Mesenchymal stem cell (in vitro differentiated cells and primary cell): ENCODE data around the gene MPZL2.

Experiments
- DNase-seq: peaks from one replicate; pipeline ENCODE4 v3.0.0-alpha.2; 2013
- H2AFZ ChIP-seq: one replicate; pipeline ENCODE4 v1.6.1; 2013; ENCODE audit warnings: low read depth, mild to moderate bottlenecking, control low read depth, inconsistent platforms, low read length, moderate library complexity
- H2AK5ac ChIP-seq: 2 replicates; pipeline ENCODE4 v1.6.1; 2013; ENCODE audit warnings: low read length, moderate library complexity, mild to moderate bottlenecking, inconsistent platforms; ENCODE audit not compliant: severe bottlenecking
- H2BK120ac ChIP-seq: one replicate; pipeline ENCODE4 v1.6.1; 2013; ENCODE audit warnings: low read depth, mild to moderate bottlenecking, inconsistent platforms, low read length, moderate library complexity
- H2BK12ac ChIP-seq, 2 experiments: one replicate each; pipeline ENCODE4 v1.6.1; 2013; ENCODE audit warnings: inconsistent platforms in 2 of 2, low read length in 2 of 2, mild to moderate bottlenecking in 2 of 2, moderate library complexity in 2 of 2, control low read depth in 1 of 2
- H2BK15ac ChIP-seq: one replicate; pipeline ENCODE4 v1.6.1; 2013; ENCODE audit warnings: mild to moderate bottlenecking, low read depth, inconsistent platforms; ENCODE audit not compliant: poor library complexity, severe bottlenecking
- H2BK5ac ChIP-seq: 2 replicates; pipeline ENCODE4 v1.6.1; 2013; ENCODE audit warnings: low read depth, mild to moderate bottlenecking, low read length, control low read depth, inconsistent platforms; ENCODE audit not compliant: poor library complexity, severe bottlenecking
- H3K14ac ChIP-seq, 2 experiments: one replicate each; pipeline ENCODE4 v1.6.1; 2013; ENCODE audit warnings: inconsistent platforms in 2 of 2, low read length in 2 of 2, control low read depth in 1 of 2, mild to moderate bottlenecking in 1 of 2, moderate library complexity in 1 of 2
- H3K18ac ChIP-seq, 2 experiments: one replicate each; pipeline ENCODE4 v1.6.1; 2013; ENCODE audit warnings: inconsistent platforms in 2 of 2, low read length in 2 of 2, control low read depth in 1 of 2, low read depth in 1 of 2, mild to moderate bottlenecking in 1 of 2
- H3K23ac ChIP-seq, 2 experiments: one replicate each; pipeline ENCODE4 v1.6.1; 2013; ENCODE audit warnings: inconsistent platforms in 2 of 2, low read length in 2 of 2, mild to moderate bottlenecking in 2 of 2, moderate library complexity in 2 of 2, control low read depth in 1 of 2
- H3K27ac ChIP-seq: 2 replicates; pipeline ENCODE4 v1.5.1; 2013; ENCODE audit warnings: mild to moderate bottlenecking, moderate library complexity, low read length, control low read depth, inconsistent platforms; ENCODE audit not compliant: poor library complexity, severe bottlenecking
- H3K27me3 ChIP-seq, 2 experiments: 2 replicates each; pipeline versions ENCODE4 v1.6.1 to v1.7.0; 2013; ENCODE audit warnings: low read length in 2 of 2, mild to moderate bottlenecking in 2 of 2, moderate library complexity in 2 of 2, control low read depth in 1 of 2, inconsistent platforms in 1 of 2; ENCODE audit not compliant: control insufficient read depth in 1 of 2, insufficient read depth in 1 of 2
- H3K36me3 ChIP-seq, 2 experiments: 2 replicates each; pipeline versions ENCODE4 v1.6.1 to v1.7.0; 2013; ENCODE audit warnings: low read length in 2 of 2, control low read depth in 1 of 2, inconsistent platforms in 1 of 2, low read depth in 1 of 2, mild to moderate bottlenecking in 1 of 2; ENCODE audit not compliant: insufficient read depth in 2 of 2, control insufficient read depth in 1 of 2
- H3K4ac ChIP-seq, 2 experiments: one replicate each; pipeline ENCODE4 v1.6.1; 2013; ENCODE audit warnings: inconsistent platforms in 2 of 2, low read length in 2 of 2, mild to moderate bottlenecking in 2 of 2, moderate library complexity in 2 of 2, control low read depth in 1 of 2, low read depth in 1 of 2
- H3K4me1 ChIP-seq: 2 replicates; pipeline ENCODE4 v1.6.1; 2013; ENCODE audit warnings: low read depth, low read length, control low read depth; ENCODE audit not compliant: control insufficient read depth, insufficient read depth
- H3K4me2 ChIP-seq: 2 replicates; pipeline ENCODE4 v1.6.1; 2013; ENCODE audit warnings: low read length, mild to moderate bottlenecking, inconsistent platforms; ENCODE audit not compliant: poor library complexity, severe bottlenecking
- H3K4me3 ChIP-seq, 2 experiments: 2 replicates each; pipeline versions ENCODE4 v1.5.1 to v1.7.0; 2013; ENCODE audit warnings: low read length in 2 of 2, mild to moderate bottlenecking in 2 of 2, control low read depth in 1 of 2, low read depth in 1 of 2; ENCODE audit not compliant: insufficient read depth in 1 of 2
- H3K79me1 ChIP-seq: replicated peaks from 2 replicates; pipeline ENCODE4 v1.6.1; 2013; ENCODE audit warnings: mild to moderate bottlenecking, control low read depth, low read length, inconsistent platforms; ENCODE audit not compliant: poor library complexity, severe bottlenecking
- H3K9ac ChIP-seq: 2 replicates; pipeline ENCODE4 v1.7.0; 2013; ENCODE audit warnings: mild to moderate bottlenecking, low read length, moderate library complexity
- H3K9me3 ChIP-seq: 2 replicates; pipeline ENCODE4 v1.7.0; 2013; ENCODE audit warnings: mild to moderate bottlenecking, low read length; ENCODE audit not compliant: control insufficient read depth
- H4K8ac ChIP-seq: one replicate; pipeline ENCODE4 v1.6.1; 2013; ENCODE audit warnings: inconsistent platforms, mild to moderate bottlenecking, low read length, moderate library complexity
- H4K91ac ChIP-seq: one replicate; pipeline ENCODE4 v1.6.1; 2013; ENCODE audit warnings: mild to moderate bottlenecking, low read length, inconsistent platforms
- WGBS: methylation state at CpG from one replicate; pipeline ENCODE4 v1.1.7; 2013; ENCODE audit warnings: mixed read lengths; 5-methylcytosine and 5-hydroxymethylcytosine counted together

The MPZL2 gene

DNA sequence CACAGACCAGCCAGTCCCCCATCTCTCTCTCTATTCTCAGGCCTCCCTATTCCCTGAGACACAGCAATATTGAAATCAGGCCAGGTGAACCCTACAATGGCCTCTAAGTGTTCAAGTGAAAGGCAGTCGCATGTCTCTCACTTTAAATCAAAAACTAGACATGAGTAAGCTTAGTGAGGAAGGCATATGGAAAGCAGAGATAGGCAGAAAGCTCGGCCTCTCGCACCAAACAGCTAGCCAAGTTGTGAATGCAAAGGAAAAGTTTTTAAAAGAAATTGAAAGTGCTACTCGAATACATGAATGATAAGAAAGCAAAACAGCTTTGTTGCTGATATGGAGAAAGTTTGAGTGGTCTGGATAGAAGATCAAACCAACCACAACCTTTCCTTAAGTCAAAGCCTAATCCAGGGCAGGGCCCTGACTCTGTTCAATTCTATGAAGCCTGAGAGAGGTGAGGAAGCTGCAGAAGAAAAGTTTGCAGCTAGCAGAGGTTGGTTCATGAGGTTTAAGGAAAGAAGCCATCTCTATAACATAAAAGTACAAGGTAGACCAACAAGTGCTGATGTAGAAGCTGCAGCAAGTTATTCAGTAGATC is 19.8 kb upstream of the MPZL2 start:
- H2BK12ac ChIP-seq, result no peak overlapping the region
- H2AFZ ChIP-seq, result no peak overlapping the region
- H3K4me2 ChIP-seq, result no peak overlapping the region
- no peak overlapping the region for H3K14ac ChIP-seq
- H4K91ac ChIP-seq, result no peak overlapping the region
- H3K27ac ChIP-seq, result no peak overlapping the region
- H2BK15ac ChIP-seq, result no peak overlapping the region
- H3K79me1 ChIP-seq, result no peaks in the 10 kb centered on the region
- no peak overlapping the region for H2BK5ac ChIP-seq
- no peak for DNase-seq
- 90% methylated on average over 3 of the region's 4 CpGs for WGBS
- no peak overlapping the region for H3K23ac ChIP-seq
- no peak overlapping the region for H2AK5ac ChIP-seq
- no peak overlapping the region for H2BK120ac ChIP-seq
- no peaks in the 10 kb centered on the region for H3K9me3 ChIP-seq
- no peak overlapping the region for H3K18ac ChIP-seq
- H3K9ac ChIP-seq, result no peak overlapping the region
- H3K4me1 ChIP-seq, result no peaks in the 10 kb centered on the region
- no peak overlapping the region for H3K4me3 ChIP-seq
- H3K36me3 ChIP-seq, result no peaks in the 10 kb centered on the region
- no peak overlapping the region for H3K4ac ChIP-seq
- no peak overlapping the region for H4K8ac ChIP-seq
- peaks cover 6 to 8% of the 10 kb centered on the region in 2 experiments for H3K27me3 ChIP-seq

DNA sequence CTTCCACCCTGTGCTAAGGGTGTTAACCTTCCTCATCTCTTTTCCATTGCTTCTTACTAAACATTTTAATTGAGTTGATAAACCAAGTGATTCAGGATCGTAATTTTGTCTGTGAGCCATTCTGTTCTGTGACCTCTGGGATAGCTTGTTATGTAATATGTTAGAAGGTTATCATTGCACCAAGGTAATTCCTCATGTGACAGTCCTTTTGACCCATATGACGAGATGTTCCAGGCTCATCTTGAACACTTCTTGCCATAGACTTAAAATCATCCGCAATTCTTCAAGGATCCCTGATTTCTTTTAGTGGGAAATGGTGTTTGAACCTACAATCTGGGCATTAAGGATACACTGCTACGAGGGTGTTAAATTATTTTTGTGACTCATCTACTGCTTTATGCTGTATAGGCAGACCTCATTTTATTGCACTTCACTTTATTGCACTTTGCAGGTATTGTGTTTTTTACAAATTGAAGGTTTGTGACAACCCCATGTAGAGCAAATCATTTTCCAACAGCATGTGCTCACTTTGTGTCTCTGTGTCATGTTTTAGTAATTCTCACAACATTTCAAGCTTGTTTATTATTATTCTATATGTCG is 19.0 kb upstream of the MPZL2 start:
- 83% methylated on average over 2 of the region's 5 CpGs for WGBS
- H2BK5ac ChIP-seq, result no peak overlapping the region
- H2BK15ac ChIP-seq, result no peak overlapping the region
- H3K79me1 ChIP-seq, result no peaks in the 10 kb centered on the region
- no peak overlapping the region for H3K4me3 ChIP-seq
- H3K4me1 ChIP-seq, result no peaks in the 10 kb centered on the region
- H4K91ac ChIP-seq, result no peak overlapping the region
- no peak overlapping the region for H2BK12ac ChIP-seq
- no peak overlapping the region for H3K27ac ChIP-seq
- H2AFZ ChIP-seq, result no peak overlapping the region
- H3K4me2 ChIP-seq, result no peak overlapping the region
- H3K9me3 ChIP-seq, result no peaks in the 10 kb centered on the region
- no peak overlapping the region for H3K23ac ChIP-seq
- no peak overlapping the region for H2BK120ac ChIP-seq
- H3K9ac ChIP-seq, result no peak overlapping the region
- no peaks in the 10 kb centered on the region for H3K36me3 ChIP-seq
- H3K27me3 ChIP-seq, result peaks cover 6 to 8% of the 10 kb centered on the region in 2 experiments
- DNase-seq, result no peak
- H3K14ac ChIP-seq, result no peak overlapping the region
- H4K8ac ChIP-seq, result no peak overlapping the region
- no peak overlapping the region for H3K18ac ChIP-seq
- H3K4ac ChIP-seq, result no peak overlapping the region
- no peak overlapping the region for H2AK5ac ChIP-seq

DNA sequence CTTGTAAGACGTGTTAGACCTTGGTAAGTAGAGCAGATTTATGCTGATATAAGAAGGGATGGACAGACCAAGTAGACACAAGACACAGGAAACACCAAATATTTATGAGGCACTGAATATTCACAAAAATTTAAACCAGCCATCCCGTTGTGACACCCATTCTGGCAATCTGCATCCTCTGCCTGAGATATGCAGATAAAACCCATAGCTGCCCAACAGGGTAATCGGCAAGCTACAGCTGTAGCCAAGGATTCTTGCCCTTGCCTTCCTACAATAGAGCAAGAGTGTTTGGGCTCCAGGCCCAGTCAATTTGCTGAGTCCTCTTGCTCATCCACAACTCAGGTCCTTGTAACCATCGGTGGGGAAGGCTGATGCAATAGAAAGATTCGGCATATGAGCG is 18.5 kb upstream of the MPZL2 start:
- Histone ChIP-seq H3K27ac (no peak overlapping the region), H2BK120ac (no peak overlapping the region), H3K18ac (no peak overlapping the region), H4K8ac (no peak overlapping the region), H3K4me3 (no peak overlapping the region), H3K4me1 (no peaks in the 10 kb centered on the region), H3K14ac (no peak overlapping the region), H3K4ac (no peak overlapping the region), H3K27me3 (peaks cover 6 to 8% of the 10 kb centered on the region in 2 experiments), H2BK12ac (no peak overlapping the region), H3K4me2 (no peak overlapping the region), H2BK15ac (no peak overlapping the region), H4K91ac (no peak overlapping the region), H3K9ac (no peak overlapping the region), H3K79me1 (no peaks in the 10 kb centered on the region), H3K23ac (no peak overlapping the region), H2AK5ac (no peak overlapping the region), H2BK5ac (no peak overlapping the region), H3K9me3 (no peaks in the 10 kb centered on the region), H2AFZ (no peak overlapping the region), H3K36me3 (no peaks in the 10 kb centered on the region)
- 82% methylated on average over 3 of the region's 6 CpGs for WGBS
- no peak for DNase-seq

DNA sequence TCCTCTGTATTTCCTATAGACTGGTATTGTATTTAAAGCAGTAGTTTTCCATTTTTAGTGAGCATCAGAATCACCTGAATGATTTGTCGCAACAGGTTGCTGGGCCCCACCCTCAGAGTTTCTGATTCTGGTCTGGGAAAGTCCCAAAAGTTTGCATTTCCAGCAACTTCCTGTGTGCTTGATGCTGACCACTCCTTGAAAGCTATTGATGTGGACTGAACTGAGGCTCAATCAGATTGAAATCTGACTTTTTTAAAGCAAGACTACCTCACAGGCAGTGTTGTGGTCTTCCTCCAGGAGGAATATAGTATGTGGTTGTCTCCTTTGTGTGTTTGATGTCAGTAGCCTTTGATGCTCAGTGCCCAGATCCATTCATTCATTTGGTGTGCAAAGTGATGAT is 17.2 kb upstream of the MPZL2 start:
- no peaks in the 10 kb centered on the region for H3K79me1 ChIP-seq
- WGBS, result 91% methylated on average over 1 of the region's 1 CpG
- H3K36me3 ChIP-seq, result no peaks in the 10 kb centered on the region
- H3K4me1 ChIP-seq, result peaks cover 2% of the 10 kb centered on the region
- no peak for DNase-seq
- no peak overlapping the region for H2BK120ac ChIP-seq
- H3K4ac ChIP-seq, result no peak overlapping the region
- no peak overlapping the region for H3K23ac ChIP-seq
- H4K8ac ChIP-seq, result no peak overlapping the region
- no peak overlapping the region for H3K4me3 ChIP-seq
- no peak overlapping the region for H3K14ac ChIP-seq
- H3K18ac ChIP-seq, result no peak overlapping the region
- H3K9me3 ChIP-seq, result no peaks in the 10 kb centered on the region
- H3K27ac ChIP-seq, result no peak overlapping the region
- H2BK5ac ChIP-seq, result no peak overlapping the region
- no peak overlapping the region for H2AFZ ChIP-seq
- no peak overlapping the region for H2AK5ac ChIP-seq
- no peak overlapping the region for H3K9ac ChIP-seq
- no peak overlapping the region for H2BK15ac ChIP-seq
- no peak overlapping the region for H2BK12ac ChIP-seq
- H3K27me3 ChIP-seq, result peaks cover 6 to 7% of the 10 kb centered on the region in 2 experiments
- H3K4me2 ChIP-seq, result no peak overlapping the region
- no peak overlapping the region for H4K91ac ChIP-seq
